ENCODE data around the gene TPST2. TPM values are rescaled to one million over a fixed set of nuclear protein-coding genes. Genes with fewer than 3 reads are reported as not detected.

Gene TPST2
- total RNA-seq, 1 experiment from 2014 or later: 11.8 TPM

- intact Hi-C loops (cut with micrococcal nuclease; ENCODE audit: unreplicated experiment): no loop called here
- CTCF ChIA-PET: interaction anchor here (0.7 kb wide), 1 partner anchor 163 kb away, joined by 3 read pairs; no protein-coding TSS in a partner anchor
- TF ChIP-seq, protein P1, sequence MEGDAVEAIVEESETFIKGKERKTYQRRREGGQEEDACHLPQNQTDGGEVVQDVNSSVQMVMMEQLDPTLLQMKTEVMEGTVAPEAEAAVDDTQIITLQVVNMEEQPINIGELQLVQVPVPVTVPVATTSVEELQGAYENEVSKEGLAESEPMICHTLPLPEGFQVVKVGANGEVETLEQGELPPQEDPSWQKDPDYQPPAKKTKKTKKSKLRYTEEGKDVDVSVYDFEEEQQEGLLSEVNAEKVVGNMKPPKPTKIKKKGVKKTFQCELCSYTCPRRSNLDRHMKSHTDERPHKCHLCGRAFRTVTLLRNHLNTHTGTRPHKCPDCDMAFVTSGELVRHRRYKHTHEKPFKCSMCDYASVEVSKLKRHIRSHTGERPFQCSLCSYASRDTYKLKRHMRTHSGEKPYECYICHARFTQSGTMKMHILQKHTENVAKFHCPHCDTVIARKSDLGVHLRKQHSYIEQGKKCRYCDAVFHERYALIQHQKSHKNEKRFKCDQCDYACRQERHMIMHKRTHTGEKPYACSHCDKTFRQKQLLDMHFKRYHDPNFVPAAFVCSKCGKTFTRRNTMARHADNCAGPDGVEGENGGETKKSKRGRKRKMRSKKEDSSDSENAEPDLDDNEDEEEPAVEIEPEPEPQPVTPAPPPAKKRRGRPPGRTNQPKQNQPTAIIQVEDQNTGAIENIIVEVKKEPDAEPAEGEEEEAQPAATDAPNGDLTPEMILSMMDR (IDR thresholded peaks at IDR 0.05; ENCODE audit: unreplicated experiment): no peak
- H3K27ac Mint-ChIP-seq (ENCODE audit: unreplicated experiment): no peak overlapping the region
- no TSS peak for BruUV-seq (replicated peaks)
- peaks cover 2% of the 10 kb centered on the region for H3K4me1 Mint-ChIP-seq (ENCODE audit: low read depth, unreplicated experiment)
- H3K36me3 Mint-ChIP-seq (ENCODE audit: insufficient read depth, unreplicated experiment): peaks cover 50% of the 10 kb centered on the region
- no peaks in the 10 kb centered on the region for H3K27me3 Mint-ChIP-seq (ENCODE audit: unreplicated experiment)
- H3K4me3 Mint-ChIP-seq (ENCODE audit: low read depth, unreplicated experiment): no peak overlapping the region
- no peaks in the 10 kb centered on the region for H3K9me3 Mint-ChIP-seq (ENCODE audit: low read depth, unreplicated experiment)
- DNase-seq: no peak
Observed at GRCh38 chr22:26508148-26508547, 81.8 kb downstream of the TPST2 start.

GRCh38 chr22:26503758-26504157 lies 86.2 kb downstream of the TPST2 start:
- no TSS peak for BruUV-seq (replicated peaks)
- TF ChIP-seq, protein P1 (IDR thresholded peaks at IDR 0.05; ENCODE audit: unreplicated experiment): no peak
- H3K36me3 Mint-ChIP-seq (ENCODE audit: insufficient read depth, unreplicated experiment): peaks cover 47% of the 10 kb centered on the region
- no peaks in the 10 kb centered on the region for H3K4me1 Mint-ChIP-seq (ENCODE audit: low read depth, unreplicated experiment)
- no peaks in the 10 kb centered on the region for H3K27me3 Mint-ChIP-seq (ENCODE audit: unreplicated experiment)
- CTCF ChIA-PET: interaction anchor here (0.7 kb wide), 1 partner anchor 28 kb away, joined by 3 read pairs; no protein-coding TSS in a partner anchor
- DNase-seq: no peak
- intact Hi-C loops (cut with micrococcal nuclease; ENCODE audit: unreplicated experiment): no loop called here
- no peak overlapping the region for H3K4me3 Mint-ChIP-seq (ENCODE audit: low read depth, unreplicated experiment)
- H3K27ac Mint-ChIP-seq (ENCODE audit: unreplicated experiment): no peak overlapping the region
- H3K9me3 Mint-ChIP-seq (ENCODE audit: low read depth, unreplicated experiment): no peaks in the 10 kb centered on the region

DNA sequence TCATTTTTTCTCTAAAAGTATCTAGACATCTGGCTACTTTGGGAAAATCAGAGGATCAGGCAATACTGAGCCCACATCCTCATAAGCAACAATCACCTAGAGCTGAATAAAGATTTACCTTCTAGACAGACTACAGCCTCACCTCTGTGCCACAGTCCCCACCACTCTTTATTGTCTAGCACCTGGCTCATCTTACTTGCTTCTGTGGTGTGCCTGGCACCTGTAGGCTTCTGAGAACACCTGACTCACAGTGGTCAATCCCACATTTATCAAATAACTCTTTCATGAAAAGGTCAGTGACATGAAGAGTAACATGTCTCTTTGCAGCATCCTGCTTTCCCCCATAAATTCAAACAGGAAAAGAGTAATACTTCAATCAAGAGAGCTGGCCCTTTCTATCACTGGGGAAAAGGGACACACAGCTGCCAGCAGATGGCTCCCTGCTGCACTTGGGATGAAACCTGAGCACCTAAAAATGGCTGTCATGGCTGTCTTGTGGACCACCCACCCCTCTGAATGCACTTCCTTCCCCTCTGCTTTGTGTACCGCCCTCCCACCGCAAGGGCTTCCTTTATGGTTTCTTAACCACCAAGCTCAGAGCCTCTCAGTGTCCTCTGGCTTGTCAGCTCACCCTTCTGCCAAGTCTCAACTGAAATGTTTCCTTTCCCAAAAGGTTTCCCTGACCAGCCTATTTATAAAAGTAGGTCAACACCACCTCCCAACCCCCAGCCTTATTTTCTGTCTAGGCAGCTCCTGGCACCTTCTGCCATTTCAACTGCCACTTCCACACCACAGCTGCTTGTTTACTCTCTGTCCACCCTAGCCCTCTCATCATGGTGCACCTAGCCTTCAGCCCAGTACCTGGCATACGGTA lies 87.0 kb downstream of the TPST2 start:
- H3K4me1 Mint-ChIP-seq (ENCODE audit: low read depth, unreplicated experiment): no peaks in the 10 kb centered on the region
- peak; percentile 14 for DNase-seq
- CTCF ChIA-PET: interaction anchor here (0.7 to 1.3 kb wide), 3 partner anchors 9 to 163 kb away, joined by 3 read pairs; partner anchors contain the start of gene TFIP11
- no peak overlapping the region for H3K27ac Mint-ChIP-seq (ENCODE audit: unreplicated experiment)
- H3K36me3 Mint-ChIP-seq (ENCODE audit: insufficient read depth, unreplicated experiment): peaks cover 47% of the 10 kb centered on the region
- H3K9me3 Mint-ChIP-seq (ENCODE audit: low read depth, unreplicated experiment): no peaks in the 10 kb centered on the region
- no peak overlapping the region for H3K4me3 Mint-ChIP-seq (ENCODE audit: low read depth, unreplicated experiment)
- no peaks in the 10 kb centered on the region for H3K27me3 Mint-ChIP-seq (ENCODE audit: unreplicated experiment)
- intact Hi-C loops (cut with micrococcal nuclease; ENCODE audit: unreplicated experiment): no loop called here
- TF ChIP-seq, protein P1 (IDR thresholded peaks at IDR 0.05; ENCODE audit: unreplicated experiment): peak; percentile 61
- no TSS peak for BruUV-seq (replicated peaks)

DNA sequence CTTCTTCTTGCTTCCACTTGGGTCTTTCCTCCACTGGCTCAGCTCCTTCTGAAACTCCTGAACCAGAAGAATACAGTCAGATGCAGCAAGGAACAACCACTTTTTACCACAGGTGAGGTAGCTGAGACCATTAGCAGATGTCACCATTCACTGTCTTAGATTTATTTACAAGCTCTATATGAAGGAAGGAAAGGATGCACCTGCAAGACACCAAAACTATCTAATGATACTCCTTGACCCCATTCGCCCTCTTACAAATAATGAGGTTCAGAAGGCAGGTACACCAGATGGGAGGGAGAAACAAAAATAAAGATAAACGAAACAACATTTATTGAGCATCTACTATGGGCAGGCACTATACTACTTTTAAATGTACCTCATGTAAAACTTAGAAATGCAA lies 87.9 kb downstream of the TPST2 start:
- peaks cover 55% of the 10 kb centered on the region for H3K36me3 Mint-ChIP-seq (ENCODE audit: insufficient read depth, unreplicated experiment)
- H3K9me3 Mint-ChIP-seq (ENCODE audit: low read depth, unreplicated experiment): no peaks in the 10 kb centered on the region
- H3K4me3 Mint-ChIP-seq (ENCODE audit: low read depth, unreplicated experiment): no peak overlapping the region
- intact Hi-C loops (cut with micrococcal nuclease; ENCODE audit: unreplicated experiment): no loop called here
- BruUV-seq (replicated peaks): no TSS peak
- TF ChIP-seq, protein P1 (IDR thresholded peaks at IDR 0.05; ENCODE audit: unreplicated experiment): no peak
- no peak for DNase-seq
- no peak overlapping the region for H3K27ac Mint-ChIP-seq (ENCODE audit: unreplicated experiment)
- H3K4me1 Mint-ChIP-seq (ENCODE audit: low read depth, unreplicated experiment): no peaks in the 10 kb centered on the region
- CTCF ChIA-PET: interaction anchor here (0.6 to 1.3 kb wide), 3 partner anchors 10 to 229 kb away, joined by 3 to 9 read pairs (median 6); partner anchors contain the start of gene TFIP11
- H3K27me3 Mint-ChIP-seq (ENCODE audit: unreplicated experiment): no peaks in the 10 kb centered on the region

All from Calu3 (cell line).